Stomach (tissue), 9 donors: ENCODE data around the gene MPP3. TPM values are rescaled to one million over a fixed set of nuclear protein-coding genes. Genes with fewer than 3 reads are reported as not detected.
A peak's percentile ranks its signal among the peaks of the same experiment; 100 is the strongest.

Experiments used
- DNase-seq, 2 donors: peaks; one replicate each; pipeline versions ENCODE4 v3.0.0 to v3.0.0-alpha.2; 2013 to 2019
- H3K27ac ChIP-seq, 5 donors: fragments of 200-600 bp in 4 of 5; sonication (generic) in 4 of 5; one replicate each; pipeline ENCODE4 v1.5.1; 2013 to 2019; ENCODE audit warnings: mild to moderate bottlenecking in 1 of 5, moderate library complexity in 1 of 5
- H3K27me3 ChIP-seq, 3 donors: fragments of 200-600 bp; sonication (generic); one replicate each; pipeline ENCODE4 v1.5.1; 2017 to 2019; ENCODE audit warnings: mixed run types in 1 of 3
- H3K36me3 ChIP-seq, 4 donors: fragments of 200-600 bp; sonication (generic); 1 replicate in 3 of 4; 2 replicates in 1 of 4; pipeline ENCODE4 v1.5.1; 2016 to 2019
- H3K4me1 ChIP-seq, 4 donors: fragments of 200-600 bp; sonication (generic); one replicate each; pipeline ENCODE4 v1.5.1; 2016 to 2019
- H3K4me3 ChIP-seq, 4 donors: fragments of 200-600 bp; sonication (generic) in 3 of 4; one replicate each; pipeline ENCODE4 v1.5.1; 2016 to 2019; ENCODE audit warnings: mild to moderate bottlenecking in 1 of 4
- H3K9me3 ChIP-seq, 4 donors: fragments of 200-600 bp; sonication (generic); one replicate each; pipeline ENCODE4 v1.5.1; 2016 to 2019
- CTCF ChIP-seq, 7 experiments: fragments of 450-650 bp in 4 of 7; fragments of 200-600 bp in 3 of 7; sonication (generic) in 3 of 7; IDR thresholded peaks; one replicate each; pipeline ENCODE4 v1.5.1; 2016 to 2019; ENCODE audit warnings: antibody characterized with exemption in 7 of 7, control low read depth in 2 of 7, mild to moderate bottlenecking in 1 of 7
- EP300 ChIP-seq: sonication (generic); formaldehyde crosslinking; IDR thresholded peaks from one replicate; pipeline ENCODE4 v1.6.1; 2017; ENCODE audit warnings: antibody characterized with exemption
- POLR2A ChIP-seq, 4 donors: fragments of 450-650 bp; IDR thresholded peaks; one replicate each; pipeline ENCODE4 v1.6.1; 2016; ENCODE audit warnings: antibody characterized with exemption in 4 of 4, control low read depth in 2 of 4, mild to moderate bottlenecking in 1 of 4, moderate library complexity in 1 of 4
- POLR2AphosphoS5 ChIP-seq, 3 donors: sonication (generic); formaldehyde crosslinking; IDR thresholded peaks; one replicate each; pipeline ENCODE4 v1.6.1; 2016; ENCODE audit warnings: antibody characterized with exemption in 3 of 3
- WGBS, 5 donors: extraction: QIAGEN DNeasy Blood & Tissue Kit in 3 of 5; methylation state at CpG; one replicate each; pipeline versions ENCODE4 v1.1.5 to v1.1.7; 2013 to 2018; 5-methylcytosine and 5-hydroxymethylcytosine counted together
- intact Hi-C: fragments of 100-400 bp; cut with DNase I; formaldehyde crosslinking; loops from one replicate; pipeline ENCODE4 v1.15.1; 2023; ENCODE audit warnings: low total_unique reads
- polyA plus RNA-seq, 3 donors: library from polyadenylated mRNA; stranded (reverse); fragments of 200-250 nt; gene quantifications; one replicate each; pipeline ENCODE4 v1.2.3, GENCODE V29; 2013
- total RNA-seq, 5 donors: library from RNA; depleted of rRNA; stranded (reverse); fragments of >200 nt; gene quantifications; one replicate each; pipeline versions ENCODE4 v1.1.0 to v1.2.3, GENCODE V29; 2014 to 2016
- donor health status: healthy with polysubstance abuse.
- donor health status: Bipolar disorder and iron deficiency.
- donor health status: healthy.

The MPP3 gene
- total and polyA plus RNA-seq, 8 donors = 0.31 to 22.8 (median 10.6) TPM

- intact Hi-C loops = no loop called here
- Histone ChIP-seq H3K27me3 (no peaks in the 10 kb centered on the region), H3K36me3 (peaks cover 22 to 58% (median 53%) of the 10 kb centered on the region in 4 donors), H3K9me3 (no peaks in the 10 kb centered on the region), H3K4me1 (peaks cover 12 to 47% (median 34%) of the 10 kb centered on the region in 4 donors), H3K27ac (peak overlapping the region in 3 of 5 donors; percentile 25 to 42 (median 25)), H3K4me3 (no peak overlapping the region)
- TF ChIP-seq POLR2A (IDR thresholded peaks at IDR 0.05) (no peak), CTCF (IDR thresholded peaks at IDR 0.05) (no peak), POLR2AphosphoS5 (IDR thresholded peaks at IDR 0.05) (no peak), EP300 (no peak)
- peak in 1 of 2 donors; percentile 15 for DNase-seq
- WGBS, 5 donors = 70 to 85% (median 78%) methylated on average over 5 to 6 of the region's 6 CpGs
These were observed 65.8 kb downstream of the MPP3 start for GRCh38 chr17:43767053-43767712.

GRCh38 chr17:43766413-43767052, 66.4 kb downstream of the MPP3 start:
- H3K36me3 ChIP-seq = peaks cover 20 to 51% (median 48%) of the 10 kb centered on the region in 4 donors
- peak overlapping the region in 3 of 5 donors; percentile 25 to 42 (median 25) for H3K27ac ChIP-seq
- H3K9me3 ChIP-seq = no peaks in the 10 kb centered on the region
- intact Hi-C loops = no loop called here
- no peaks in the 10 kb centered on the region for H3K27me3 ChIP-seq
- DNase-seq = peak; percentile 71 to 75
- peaks cover 10 to 41% (median 27%) of the 10 kb centered on the region in 4 donors for H3K4me1 ChIP-seq
- TF ChIP-seq CTCF (IDR thresholded peaks at IDR 0.05) (peak in 5 of 7 experiments; percentile 35 to 86 (median 69)), EP300 (no peak), POLR2AphosphoS5 (IDR thresholded peaks at IDR 0.05) (peak in 1 of 3 donors; percentile 28)
- no peak overlapping the region for H3K4me3 ChIP-seq
- WGBS, 5 donors = 44 to 57% (median 49%) methylated on average over 7 of the region's 7 CpGs

GRCh38 chr17:43760254-43760852, 72.6 kb downstream of the MPP3 start:
- WGBS, 5 donors = 5 to 9% (median 7%) methylated on average over 10 of the region's 10 CpGs
- H3K27ac ChIP-seq = no peak overlapping the region

More at GRCh38 chr17:43760254-43760852, 72.6 kb downstream of the MPP3 start:
- no peaks in the 10 kb centered on the region for H3K9me3 ChIP-seq
- TF ChIP-seq EP300 = no peak
- TF ChIP-seq POLR2AphosphoS5 (IDR thresholded peaks at IDR 0.05) = peak in 2 of 3 donors; percentile 53 to 66
- peak in 5 of 7 experiments; percentile 86 to 100 (median 96) for TF ChIP-seq CTCF (IDR thresholded peaks at IDR 0.05)
- no peak for TF ChIP-seq POLR2A (IDR thresholded peaks at IDR 0.05)
- peaks cover 3 to 19% (median 4%) of the 10 kb centered on the region in 4 donors for H3K4me1 ChIP-seq
- peaks cover 0 to 4% (median 2%) of the 10 kb centered on the region in 4 donors for H3K36me3 ChIP-seq
- peaks cover 11 to 37% (median 22%) of the 10 kb centered on the region in 3 donors for H3K27me3 ChIP-seq
- H3K4me3 ChIP-seq = no peak overlapping the region
- DNase-seq = peak; percentile 96 to 97
- intact Hi-C loops = loop anchor here (5.0 kb wide), 1 partner anchor 183 kb away; no protein-coding TSS in a partner anchor
